Measurements from ENCODE around the gene CTTN. TPM values are rescaled to one million over a fixed set of nuclear protein-coding genes. Genes with fewer than 3 reads are reported as not detected.

CTTN gene
- polyA plus RNA-seq (ENCODE audit: insufficient read length in 10 of 10): 100 to 1,000 TPM in 5 of 10 donors, 10 to 100 TPM in 5; 64.9 to 149 (median 101) TPM
- long read RNA-seq, donor 1, partial matches to known transcripts: 0 of 8 reads
- long read RNA-seq, donor 1, other reads (novel, unspliced or antisense): 0 of 8 reads
- long read RNA-seq, donor 2, partial matches to known transcripts: 0 of 3 reads
- long read RNA-seq, donor 2, other reads (novel, unspliced or antisense): 0 of 3 reads
- long read RNA-seq, donor 3: 0 reads
- long read RNA-seq, donor 4, partial matches to known transcripts: 0 of 3 reads
- long read RNA-seq, donor 4, other reads (novel, unspliced or antisense): 0 of 3 reads
- long read RNA-seq, donor 5, partial matches to known transcripts: 10 of 16 reads
- long read RNA-seq, donor 5, other reads (novel, unspliced or antisense): 0 of 16 reads
- long read RNA-seq, donor 6, partial matches to known transcripts: 0 of 3 reads
- long read RNA-seq, donor 6, other reads (novel, unspliced or antisense): 0 of 3 reads
- long read RNA-seq, donor 7, partial matches to known transcripts: 0 of 6 reads
- long read RNA-seq, donor 7, other reads (novel, unspliced or antisense): 0 of 6 reads
- long read RNA-seq, donor 8, partial matches to known transcripts: 6 of 11 reads
- long read RNA-seq, donor 8, other reads (novel, unspliced or antisense): 0 of 11 reads
- long read RNA-seq, donor 9: 0 reads

DNA sequence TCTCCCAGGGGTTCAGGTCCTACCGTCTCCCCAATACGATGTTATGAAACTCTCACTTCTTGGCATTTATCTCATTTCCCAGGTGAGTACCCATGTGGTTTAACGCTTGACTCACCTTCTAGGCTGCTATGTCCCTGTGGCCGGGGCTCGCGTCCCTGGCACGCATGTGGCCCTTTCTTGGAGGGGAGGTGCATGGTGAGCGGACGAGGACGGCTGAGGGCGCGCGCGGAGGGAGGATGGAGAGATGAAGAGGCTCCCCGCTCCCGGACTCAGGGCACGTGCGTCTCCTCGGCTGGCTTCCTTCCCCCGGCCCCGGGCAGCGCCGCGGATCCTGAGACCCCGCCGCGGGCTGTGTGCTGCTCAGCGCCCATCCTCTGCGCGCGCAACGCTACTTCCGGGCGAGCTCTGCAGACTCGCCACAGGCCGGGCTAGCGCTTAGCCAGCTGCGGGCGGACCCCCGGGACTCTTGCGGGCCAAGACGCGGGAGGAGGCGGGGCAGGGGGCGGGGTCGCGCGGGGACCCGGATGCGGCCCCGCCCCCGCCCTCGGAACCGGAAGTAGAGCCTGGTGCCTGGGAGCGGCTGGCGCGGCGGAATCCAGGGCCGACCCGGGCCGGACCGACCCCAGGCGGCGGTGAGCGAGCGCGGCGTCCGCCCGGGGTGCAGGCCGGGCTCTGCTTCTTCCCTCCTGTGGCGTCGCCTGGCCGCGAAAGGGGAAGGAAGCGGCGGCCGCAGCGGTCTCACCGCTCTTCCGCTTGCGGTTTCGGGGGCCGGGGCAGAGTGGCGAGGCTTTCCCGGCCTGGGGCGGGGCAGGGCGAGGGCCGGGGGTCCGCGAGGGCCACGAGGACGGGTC lies at the start of gene CTTN:
Gene CTTN, plus strand, starts transcription at position 547 of the 851 bp plus-strand sequence. CDS start 8,769 bp downstream, outside the sequence.
- peak; percentile 80 to 93 (median 84) for DNase-seq

- no peak for DNase-seq
These were observed 49.7 kb upstream of the CTTN start for GRCh38 chr11:70348608-70349007.

- no peak for DNase-seq
These were observed 46.7 kb upstream of the CTTN start for GRCh38 chr11:70351646-70352045.

- no peak for DNase-seq
These were observed 46.2 kb upstream of the CTTN start for GRCh38 chr11:70352100-70352499.

DNA sequence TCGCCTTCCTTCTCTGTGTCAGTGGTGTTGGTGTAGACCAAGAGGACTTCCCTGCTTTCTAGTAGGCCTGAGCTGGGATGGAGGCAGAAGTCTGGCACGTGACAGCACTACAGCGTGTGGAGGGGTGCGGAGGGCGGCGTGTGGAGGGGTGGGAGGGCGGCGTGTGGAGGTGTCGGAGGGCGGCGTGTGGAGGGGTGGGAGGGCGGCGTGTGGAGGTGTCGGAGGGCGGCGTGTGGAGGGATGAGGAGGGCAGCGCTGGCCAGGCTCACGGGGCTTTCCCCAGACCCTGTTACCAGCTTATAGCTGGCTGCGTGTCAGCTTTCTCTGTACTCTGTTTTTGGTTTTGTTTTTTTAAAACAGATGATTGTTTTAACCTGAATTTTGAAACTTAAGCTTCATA lies 45.7 kb upstream of the CTTN start:
- no peak for DNase-seq

DNA sequence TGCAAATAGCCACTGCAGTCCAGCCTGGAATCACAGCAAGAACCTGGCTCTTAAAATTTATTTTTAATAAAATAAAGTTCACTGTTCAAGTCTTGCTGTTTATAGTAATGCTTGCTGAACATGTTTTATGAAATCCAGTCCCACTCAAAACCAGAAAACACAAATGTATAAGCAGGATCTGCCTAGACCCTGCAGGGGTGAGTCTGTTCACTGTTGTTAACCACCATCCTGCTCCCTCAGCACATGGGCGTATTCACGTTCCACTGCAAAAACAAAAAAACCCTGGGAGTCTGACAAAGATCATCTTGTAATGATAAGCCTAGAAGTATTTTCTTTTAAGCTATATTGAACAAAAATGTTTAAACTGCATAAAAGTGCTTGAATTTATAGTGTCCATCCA lies 45.0 kb upstream of the CTTN start:
- no peak for DNase-seq

DNA sequence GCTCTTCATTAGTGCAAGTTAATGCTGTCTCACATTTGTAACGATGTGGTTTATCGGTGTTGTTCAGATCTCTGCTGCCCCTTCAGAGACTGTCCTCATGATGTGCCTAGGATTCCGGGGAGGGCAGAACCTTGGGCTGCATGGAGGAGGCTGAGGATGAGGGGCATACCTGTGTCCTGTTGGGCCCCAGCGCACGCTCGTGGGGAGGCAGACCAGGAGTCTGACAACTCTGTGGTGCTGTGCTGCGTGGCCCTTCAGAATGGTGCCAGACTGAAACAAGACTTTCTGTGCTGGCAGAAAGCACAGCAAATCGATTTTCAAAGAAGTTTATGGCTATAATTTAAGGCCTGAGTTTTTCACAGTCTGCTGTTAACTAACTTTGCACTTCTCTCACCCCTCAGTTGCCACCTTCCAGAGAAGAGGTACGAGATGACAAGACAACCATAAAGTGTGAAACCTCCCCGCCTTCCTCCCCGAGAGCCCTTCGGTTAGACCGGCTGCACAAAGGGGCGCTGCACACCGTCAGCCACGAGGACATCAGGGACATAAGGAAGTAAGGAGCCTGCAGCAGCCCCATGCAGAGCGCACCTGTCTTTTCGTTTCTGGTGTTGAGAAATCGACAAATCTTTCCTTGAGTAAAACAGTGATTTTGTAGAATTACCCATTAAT lies 44.3 kb upstream of the CTTN start:
- no peak for DNase-seq

GRCh38 chr11:70354629-70355028 lies 43.7 kb upstream of the CTTN start:
- no peak for DNase-seq

GRCh38 chr11:70358753-70359152 lies 39.6 kb upstream of the CTTN start:
- no peak for DNase-seq

DNA sequence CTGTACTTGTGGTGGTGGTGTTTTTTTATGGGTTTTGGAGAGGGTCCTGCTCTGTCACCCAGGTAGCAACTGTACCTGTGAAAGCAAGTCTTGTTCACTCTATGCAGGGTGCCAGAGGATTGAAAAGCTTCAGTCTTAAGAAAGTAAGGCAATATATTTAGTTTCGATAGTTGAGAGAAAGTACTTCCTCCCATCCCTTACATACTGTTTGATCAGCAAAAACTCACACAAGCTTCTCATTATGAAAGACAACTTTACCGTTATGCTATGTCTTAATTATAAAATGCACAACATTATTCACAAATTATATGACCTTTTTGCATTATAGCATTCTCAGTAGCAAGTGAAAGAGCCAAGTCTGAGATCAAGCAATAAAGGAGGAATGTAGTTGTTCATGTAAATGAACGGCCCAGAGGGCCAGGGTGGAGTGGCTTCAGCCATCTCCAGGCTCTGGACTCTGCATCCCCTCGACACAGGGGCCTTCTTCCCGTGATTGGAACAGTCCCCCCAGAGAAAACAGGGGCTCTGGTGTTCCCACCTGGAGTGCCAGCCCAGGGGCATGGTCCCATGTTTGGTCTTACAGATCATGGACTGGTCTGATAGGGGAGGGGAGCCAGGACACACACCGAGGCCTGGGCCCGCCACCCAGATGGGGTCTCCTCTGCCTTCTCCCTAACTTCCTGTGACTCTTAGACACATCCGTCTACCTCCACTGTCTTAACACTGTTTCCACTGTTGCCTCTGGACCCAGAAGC lies 38.7 kb upstream of the CTTN start:
- DNase-seq: no peak

DNA sequence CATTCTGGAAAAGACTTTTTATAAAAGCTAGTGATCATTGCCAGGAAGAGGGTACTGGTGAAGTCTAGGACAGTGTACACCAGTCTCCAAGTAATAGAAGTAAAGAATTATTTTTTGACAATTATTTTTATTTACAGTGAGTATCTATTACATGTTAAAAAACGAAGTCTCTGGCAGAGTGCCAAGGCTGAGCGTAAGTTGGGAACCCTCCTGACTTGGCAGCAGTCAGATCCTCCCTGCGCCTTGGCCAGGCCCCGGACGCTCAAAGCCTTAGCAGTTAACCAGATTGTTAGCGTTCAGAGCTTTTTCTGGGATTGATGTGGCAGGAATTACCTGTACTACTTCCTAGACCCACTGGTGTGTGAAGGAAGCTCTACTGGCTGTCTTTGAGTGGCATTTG lies 38.1 kb upstream of the CTTN start:
- peak in 1 of 3 donors; percentile 28 for DNase-seq

GRCh38 chr11:70364178-70364577 lies 34.2 kb upstream of the CTTN start:
- peak in 2 of 3 donors; percentile 25 to 66 for DNase-seq

DNA sequence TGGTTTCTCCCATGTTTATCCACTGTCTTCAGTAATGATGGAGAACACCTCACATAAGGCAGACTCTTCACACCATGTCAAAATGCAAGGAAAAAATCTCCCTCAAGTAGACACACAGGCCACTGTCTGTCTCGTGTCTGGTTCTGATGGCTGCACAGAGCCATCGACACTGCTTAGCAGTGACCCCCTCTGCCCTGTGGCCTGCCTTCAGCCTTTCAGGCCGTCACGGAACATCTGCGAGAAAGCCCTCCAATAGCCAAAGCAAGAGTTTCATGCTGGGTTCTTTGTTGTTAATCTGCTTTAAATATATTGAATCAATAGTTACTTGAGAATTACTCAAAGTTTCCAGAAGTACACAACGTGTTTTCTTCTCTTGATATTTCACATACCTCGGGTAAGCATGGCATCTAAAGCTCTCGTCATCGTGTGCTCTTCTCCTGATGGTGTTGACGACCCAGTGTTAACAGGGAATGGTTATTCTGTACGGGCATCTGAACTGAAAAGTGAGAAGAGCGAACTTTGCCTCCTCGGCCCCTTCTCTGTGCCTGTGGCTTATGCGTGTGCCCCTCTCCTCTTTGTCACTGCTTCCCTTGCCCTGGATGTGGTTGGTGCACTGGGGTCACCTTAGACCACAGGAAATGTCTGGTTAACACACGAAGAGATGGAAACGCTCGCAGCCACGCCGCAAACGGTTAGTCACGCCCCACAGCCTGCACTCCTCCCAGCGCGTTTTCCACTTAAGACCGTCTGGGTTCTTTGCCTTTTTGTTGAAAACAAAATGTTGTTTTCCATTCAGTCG lies 33.4 kb upstream of the CTTN start:
- no peak for DNase-seq

DNA sequence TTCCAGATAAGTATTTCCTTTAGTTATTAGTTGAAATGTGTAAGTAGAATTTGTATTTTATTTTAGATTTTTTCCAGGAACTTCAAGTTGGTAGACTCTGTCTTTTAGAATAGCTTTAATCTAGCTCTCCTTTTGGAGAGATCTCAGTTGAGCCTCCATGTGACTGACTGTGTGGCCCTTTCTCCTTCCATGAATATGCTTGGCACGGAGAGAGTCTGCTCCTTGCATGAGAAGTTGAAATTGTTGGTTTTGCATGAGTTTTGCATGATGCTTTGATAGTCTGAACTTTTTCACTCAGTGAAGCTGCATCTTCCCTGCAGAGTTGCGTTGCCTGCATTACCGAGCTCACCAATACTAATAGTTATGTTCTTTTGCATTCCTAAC lies 32.8 kb upstream of the CTTN start:
- no peak for DNase-seq

DNA sequence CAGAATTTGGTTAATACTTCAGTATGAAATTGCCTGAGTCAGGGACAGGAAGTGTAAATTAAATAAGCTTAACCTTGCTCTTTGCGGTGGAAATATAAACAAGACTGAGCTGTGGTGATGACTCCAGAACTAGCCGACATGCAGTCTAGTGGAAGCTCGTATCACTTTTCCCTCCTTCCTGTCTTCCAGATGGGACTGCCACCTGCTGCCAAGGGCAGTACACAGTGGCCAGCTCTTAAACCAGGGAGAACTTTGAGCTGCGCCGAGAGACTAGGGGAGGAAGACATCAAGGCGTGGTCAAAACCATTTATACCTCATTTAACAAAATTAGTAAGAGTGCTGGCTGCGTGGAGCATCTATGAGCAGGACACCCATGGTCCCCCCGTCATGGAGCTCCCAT lies 31.3 kb upstream of the CTTN start:
- DNase-seq: no peak

- DNase-seq: no peak
These were observed 29.4 kb upstream of the CTTN start for GRCh38 chr11:70368961-70369360.

DNA sequence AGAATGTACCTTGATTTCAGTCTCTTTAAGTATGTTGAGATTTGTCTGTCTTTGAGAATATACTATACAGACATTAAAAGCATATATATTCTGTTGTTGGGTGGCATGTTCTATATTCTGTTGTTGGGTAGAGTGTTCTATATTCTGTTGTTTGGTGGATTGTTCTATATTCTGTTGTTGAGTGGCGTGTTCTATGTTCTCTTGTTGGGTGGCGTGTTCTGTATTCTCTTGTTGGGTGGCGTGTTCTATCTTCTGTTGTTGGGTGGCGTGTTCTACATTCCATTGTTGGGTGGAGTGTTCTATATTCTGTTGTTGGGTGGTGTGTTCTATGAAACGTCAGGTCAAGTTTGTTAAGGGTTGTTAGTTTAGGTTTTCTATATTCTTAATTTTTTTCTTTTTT lies 27.1 kb upstream of the CTTN start:
- DNase-seq: no peak

DNA sequence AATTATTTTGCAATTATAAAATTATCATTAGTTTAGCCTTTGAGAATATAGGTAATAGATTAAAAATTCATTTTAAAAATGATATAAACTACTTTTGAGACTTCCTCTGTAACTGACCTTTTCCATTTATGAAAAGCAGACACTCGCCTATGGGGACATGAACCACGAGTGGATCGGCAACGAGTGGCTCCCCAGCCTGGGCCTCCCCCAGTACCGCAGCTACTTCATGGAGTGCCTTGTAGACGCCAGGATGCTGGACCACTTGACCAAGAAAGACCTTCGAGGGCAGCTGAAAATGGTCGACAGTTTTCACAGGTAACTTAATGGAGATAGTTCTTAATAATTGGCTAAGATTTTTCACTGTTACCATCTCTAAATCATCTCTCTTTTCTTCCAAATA lies 26.3 kb upstream of the CTTN start:
- DNase-seq: no peak

DNA sequence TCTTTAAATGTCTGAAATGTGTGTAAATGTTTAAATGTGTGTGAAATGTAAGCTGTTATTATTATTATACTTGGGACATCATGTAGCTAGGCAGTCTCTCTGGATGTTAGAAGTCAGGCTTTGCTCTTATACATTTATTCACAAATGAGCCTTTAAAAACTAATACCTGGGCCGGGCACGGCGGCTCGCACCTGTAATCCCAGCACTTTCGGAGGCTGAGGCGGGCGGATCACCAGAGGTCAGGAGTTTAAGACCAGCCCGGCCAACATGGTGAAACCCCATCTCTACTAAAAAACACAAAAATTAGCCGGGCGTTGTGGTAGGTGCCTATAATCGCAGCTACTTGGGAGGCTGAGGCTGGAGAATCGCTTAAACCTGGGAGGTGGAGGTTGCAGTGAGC lies 21.7 kb upstream of the CTTN start:
- no peak for DNase-seq

DNA sequence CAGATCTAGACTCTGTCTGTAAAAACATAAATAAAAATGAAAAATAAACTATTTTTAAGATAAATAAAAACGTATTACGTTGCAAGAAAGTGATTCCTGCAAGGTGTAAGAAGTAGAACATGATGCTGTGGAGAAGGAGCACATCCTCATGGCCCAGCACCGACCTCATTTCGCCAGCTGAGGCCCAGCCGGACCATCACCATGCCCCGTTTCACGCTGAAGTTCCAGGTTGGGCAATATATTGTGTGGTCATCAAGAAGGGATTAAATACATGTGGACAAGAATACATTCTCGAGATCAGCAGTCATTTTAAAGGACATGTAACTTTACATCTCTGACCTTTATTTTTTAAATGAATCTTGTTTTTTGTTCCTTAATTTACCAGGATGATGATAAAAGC lies 20.7 kb upstream of the CTTN start:
- no peak for DNase-seq
